ENCODE data around the gene OR2AE1. TPM values are rescaled to one million over a fixed set of nuclear protein-coding genes. Genes with fewer than 3 reads are reported as not detected.

The OR2AE1 gene
- total and polyA plus RNA-seq, 9 of the 15 experiments (the other 6 are each of a cell fraction or from before 2014, with no cell fraction given): 0.27 TPM; not detected in 8

DNA sequence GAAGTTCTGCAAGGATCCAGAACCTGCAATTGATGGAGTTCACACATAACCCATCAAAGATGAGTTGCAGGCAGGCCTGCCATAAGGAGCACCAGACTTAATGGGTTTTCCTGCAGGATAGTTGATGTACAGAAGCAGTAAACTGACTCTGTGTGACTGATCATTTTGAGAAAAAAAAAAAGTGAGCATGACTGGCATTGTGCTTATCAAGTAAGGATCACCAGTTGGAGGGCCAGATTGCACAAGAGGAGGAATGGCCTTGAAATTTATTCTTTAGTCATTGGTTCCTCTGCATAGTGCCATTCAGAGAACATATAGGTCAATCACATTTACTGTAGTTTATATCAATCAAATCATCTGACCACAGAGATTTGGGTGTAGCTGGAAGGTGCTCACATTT, 45.2 kb downstream of the OR2AE1 start (continued):
- TF ChIP-seq SIN3B (IDR thresholded peaks at IDR 0.05; ENCODE audit: low read depth) (no peak), ZNF274 (IDR thresholded peaks at IDR 0.05; ENCODE audit: borderline replicate concordance, low read depth, low read length) (no peak), PHF21A (IDR thresholded peaks at IDR 0.05; ENCODE audit: borderline replicate concordance, low read depth) (no peak), RBM15 (IDR thresholded peaks at IDR 0.05; ENCODE audit: insufficient read depth, low read length) (no peak), SRSF9 (IDR thresholded peaks at IDR 0.05; ENCODE audit: borderline replicate concordance, low read depth, low read length) (no peak), IFI16 (CRISPR knock-in tag; IDR thresholded peaks at IDR 0.05) (no peak), VEZF1 (CRISPR knock-in tag; IDR thresholded peaks at IDR 0.05) (no peak), MYNN (IDR thresholded peaks at IDR 0.05) (no peak), MYNN (CRISPR knock-in tag; IDR thresholded peaks at IDR 0.05) (no peak), ZBTB9 (CRISPR knock-in tag; IDR thresholded peaks at IDR 0.05) (no peak), ZNF316 (IDR thresholded peaks at IDR 0.05) (peak; percentile 77; the same call in 1 of the 2 replicates), HMBOX1 (IDR thresholded peaks at IDR 0.05) (peak; percentile 53; the same call in 1 of the 2 replicates), FOXJ2 (tag; IDR thresholded peaks at IDR 0.05) (no peak), NRF1 (conservative IDR thresholded peaks at IDR 0.05 in 1 of 2, IDR thresholded peaks at IDR 0.05 in 1 of 2) (no peak), SPI1 (IDR thresholded peaks at IDR 0.05; ENCODE audit: borderline replicate concordance, low read depth, low read length) (no peak), ZNF184 (CRISPR knock-in tag; IDR thresholded peaks at IDR 0.05) (no peak), ZNF384 (IDR thresholded peaks at IDR 0.05; ENCODE audit: low read depth, low read length) (peak; percentile 97), POLR3G (IDR thresholded peaks at IDR 0.05; ENCODE audit: extremely low read depth, insufficient read length, insufficient replicate concordance) (no peak), ZNF408 (CRISPR knock-in tag; IDR thresholded peaks at IDR 0.05; ENCODE audit: low read depth) (no peak), SMARCE1 (IDR thresholded peaks at IDR 0.05) (peak; percentile 67), SNRNP70 (optimal IDR thresholded peaks at IDR 0.05; ENCODE audit: low read depth, low read length) (no peak)
- TF ChIP-seq, protein P1, sequence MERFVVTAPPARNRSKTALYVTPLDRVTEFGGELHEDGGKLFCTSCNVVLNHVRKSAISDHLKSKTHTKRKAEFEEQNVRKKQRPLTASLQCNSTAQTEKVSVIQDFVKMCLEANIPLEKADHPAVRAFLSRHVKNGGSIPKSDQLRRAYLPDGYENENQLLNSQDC (CRISPR knock-in tag; IDR thresholded peaks at IDR 0.05): no peak
- TF ChIP-seq, protein P2, sequence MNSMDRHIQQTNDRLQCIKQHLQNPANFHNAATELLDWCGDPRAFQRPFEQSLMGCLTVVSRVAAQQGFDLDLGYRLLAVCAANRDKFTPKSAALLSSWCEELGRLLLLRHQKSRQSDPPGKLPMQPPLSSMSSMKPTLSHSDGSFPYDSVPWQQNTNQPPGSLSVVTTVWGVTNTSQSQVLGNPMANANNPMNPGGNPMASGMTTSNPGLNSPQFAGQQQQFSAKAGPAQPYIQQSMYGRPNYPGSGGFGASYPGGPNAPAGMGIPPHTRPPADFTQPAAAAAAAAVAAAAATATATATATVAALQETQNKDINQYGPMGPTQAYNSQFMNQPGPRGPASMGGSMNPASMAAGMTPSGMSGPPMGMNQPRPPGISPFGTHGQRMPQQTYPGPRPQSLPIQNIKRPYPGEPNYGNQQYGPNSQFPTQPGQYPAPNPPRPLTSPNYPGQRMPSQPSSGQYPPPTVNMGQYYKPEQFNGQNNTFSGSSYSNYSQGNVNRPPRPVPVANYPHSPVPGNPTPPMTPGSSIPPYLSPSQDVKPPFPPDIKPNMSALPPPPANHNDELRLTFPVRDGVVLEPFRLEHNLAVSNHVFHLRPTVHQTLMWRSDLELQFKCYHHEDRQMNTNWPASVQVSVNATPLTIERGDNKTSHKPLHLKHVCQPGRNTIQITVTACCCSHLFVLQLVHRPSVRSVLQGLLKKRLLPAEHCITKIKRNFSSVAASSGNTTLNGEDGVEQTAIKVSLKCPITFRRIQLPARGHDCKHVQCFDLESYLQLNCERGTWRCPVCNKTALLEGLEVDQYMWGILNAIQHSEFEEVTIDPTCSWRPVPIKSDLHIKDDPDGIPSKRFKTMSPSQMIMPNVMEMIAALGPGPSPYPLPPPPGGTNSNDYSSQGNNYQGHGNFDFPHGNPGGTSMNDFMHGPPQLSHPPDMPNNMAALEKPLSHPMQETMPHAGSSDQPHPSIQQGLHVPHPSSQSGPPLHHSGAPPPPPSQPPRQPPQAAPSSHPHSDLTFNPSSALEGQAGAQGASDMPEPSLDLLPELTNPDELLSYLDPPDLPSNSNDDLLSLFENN (IDR thresholded peaks at IDR 0.05; ENCODE audit: low read depth in 2 of 2, low read length in 2 of 2): no peak

Measured in K562 (cell line).